ENCODE measurements around the gene MIS18BP1. TPM values are rescaled to one million over a fixed set of nuclear protein-coding genes. Genes with fewer than 3 reads are reported as not detected.

Gene MIS18BP1
- total RNA-seq, 4 donors from 2014 or later, result 23.2 to 30.6 (median 27.3) TPM

GRCh38 chr14:45181806-45182205, 71.2 kb downstream of the MIS18BP1 start:
- H3K4me3 ChIP-seq (ENCODE audit: low read depth, poor library complexity, severe bottlenecking), result no peak overlapping the region
- intact Hi-C loops (cut with DNase I; ENCODE audit: low total_unique reads), result no loop called here
- TF ChIP-seq POLR2A (IDR thresholded peaks at IDR 0.05) (no peak), CTCF (IDR thresholded peaks at IDR 0.05) (no peak)
- WGBS, 2 donors, result 85 to 86% methylated on average over 3 of the region's 3 CpGs
- DNase-seq (ENCODE audit: low spot score in 2 of 2), result no peak

DNA sequence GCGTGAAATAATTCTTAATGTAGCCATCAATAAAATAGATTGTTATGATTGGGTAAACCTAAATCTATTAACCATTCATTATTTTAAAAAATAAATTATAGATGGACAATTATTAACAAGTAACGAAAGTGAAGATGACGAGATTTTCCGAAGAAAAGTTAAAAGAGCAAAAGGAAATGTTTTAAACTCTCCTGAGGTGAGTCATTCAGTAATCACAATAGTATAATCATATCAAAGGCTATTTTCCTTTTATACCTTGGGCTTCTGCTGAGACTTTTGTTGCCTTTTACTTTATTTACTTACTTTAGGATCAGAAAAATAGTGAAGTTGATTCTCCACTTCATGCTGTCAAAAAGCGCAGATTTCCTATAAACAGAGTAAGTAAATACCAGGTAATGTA, 71.7 kb downstream of the MIS18BP1 start:
- no peak overlapping the region for H3K4me3 ChIP-seq (ENCODE audit: low read depth, poor library complexity, severe bottlenecking)
- intact Hi-C loops (cut with DNase I; ENCODE audit: low total_unique reads), result no loop called here
- TF ChIP-seq CTCF (IDR thresholded peaks at IDR 0.05) (no peak), POLR2A (IDR thresholded peaks at IDR 0.05) (no peak)
- WGBS, 2 donors, result 94 to 96% methylated on average over 5 of the region's 5 CpGs
- DNase-seq (ENCODE audit: low spot score in 2 of 2), result no peak

DNA sequence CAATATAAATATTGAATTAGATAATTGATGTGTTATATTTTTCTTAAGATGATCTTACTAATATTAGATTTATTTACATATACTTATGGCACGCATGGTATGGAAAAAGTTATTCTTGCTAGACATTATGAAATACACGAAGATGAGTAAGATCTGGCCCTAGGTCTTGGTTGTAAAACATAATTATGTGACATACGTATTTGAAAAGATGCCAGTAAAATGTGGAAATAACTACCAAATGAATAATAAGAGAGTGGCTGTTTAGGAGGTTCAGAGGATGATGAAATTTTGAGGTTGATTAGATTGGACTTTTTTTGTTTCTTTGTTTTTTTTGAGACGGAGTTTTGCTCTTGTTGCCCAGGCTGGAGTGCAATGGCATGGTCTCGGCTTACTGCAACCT, 75.9 kb downstream of the MIS18BP1 start:
- intact Hi-C loops (cut with DNase I; ENCODE audit: low total_unique reads), result no loop called here
- TF ChIP-seq POLR2A (IDR thresholded peaks at IDR 0.05), result no peak
- no peak for TF ChIP-seq CTCF (IDR thresholded peaks at IDR 0.05)
- WGBS, 2 donors, result 42 to 51% methylated on average over 5 of the region's 5 CpGs
- H3K4me3 ChIP-seq (ENCODE audit: low read depth, poor library complexity, severe bottlenecking), result no peak overlapping the region
- DNase-seq (ENCODE audit: low spot score in 2 of 2), result no peak

GRCh38 chr14:45169906-45170305, 83.1 kb downstream of the MIS18BP1 start:
- H3K4me3 ChIP-seq (ENCODE audit: low read depth, poor library complexity, severe bottlenecking), result no peak overlapping the region
- intact Hi-C loops (cut with DNase I; ENCODE audit: low total_unique reads), result no loop called here
- no peak for DNase-seq (ENCODE audit: low spot score in 2 of 2)
- TF ChIP-seq POLR2A (IDR thresholded peaks at IDR 0.05) (no peak), CTCF (IDR thresholded peaks at IDR 0.05) (no peak)

- intact Hi-C loops (cut with DNase I; ENCODE audit: low total_unique reads), result no loop called here
- TF ChIP-seq POLR2A (IDR thresholded peaks at IDR 0.05) (no peak), CTCF (IDR thresholded peaks at IDR 0.05) (no peak)
- H3K4me3 ChIP-seq (ENCODE audit: low read depth, poor library complexity, severe bottlenecking), result no peak overlapping the region
- DNase-seq (ENCODE audit: low spot score in 2 of 2), result no peak
Measured at GRCh38 chr14:45156067-45156466, 96.9 kb downstream of the MIS18BP1 start.

Other genes with a start within 250 kb of the MIS18BP1 start
- gene PRPF39, start 169.1 kb downstream of the MIS18BP1 start, total RNA-seq, result 10 to 100 TPM; 32.0 to 42.6 (median 34.0) TPM
- gene FKBP3, start 118.7 kb downstream of the MIS18BP1 start, total RNA-seq, result 10 to 100 TPM; 21.0 to 23.5 (median 21.2) TPM
- gene FANCM, start 117.3 kb downstream of the MIS18BP1 start, total RNA-seq, result 1 to 10 TPM; 3.8 to 9.1 (median 6.0) TPM